GM19043 (cell line): Measurements from ENCODE around the gene FOXP1.

Experiments
- ATAC-seq: cut with Tn5 transposase; IDR thresholded peaks from one replicate; pipeline ENCODE4 v1.9.1; 2021; ENCODE audit warnings: low read depth; ENCODE audit not compliant: unreplicated experiment

The FOXP1 gene

GRCh38 chr3:71062037-71062932, 521.2 kb downstream of the FOXP1 start:
- ATAC-seq, result no peak

DNA sequence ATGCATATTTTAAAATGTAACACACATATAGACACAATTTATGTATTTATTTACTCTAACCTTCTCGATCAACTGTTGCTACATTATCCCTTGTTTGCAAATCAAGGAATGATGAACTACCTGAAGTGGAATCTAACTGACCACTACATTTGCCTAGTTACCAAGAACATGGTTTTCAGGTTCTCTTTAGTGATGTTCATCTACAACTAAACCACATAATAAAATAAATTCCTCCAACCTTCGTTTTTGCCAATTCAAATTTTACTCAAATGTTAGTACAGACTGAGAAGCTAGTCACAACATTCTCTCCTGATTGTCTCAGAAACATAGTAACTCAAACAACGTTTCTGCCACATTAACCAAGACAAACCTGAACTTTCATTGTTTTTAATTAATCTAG, 521.9 kb downstream of the FOXP1 start:
- no peak for ATAC-seq

- no peak for ATAC-seq
Observed at GRCh38 chr3:71061037-71061436, 522.5 kb downstream of the FOXP1 start.

DNA sequence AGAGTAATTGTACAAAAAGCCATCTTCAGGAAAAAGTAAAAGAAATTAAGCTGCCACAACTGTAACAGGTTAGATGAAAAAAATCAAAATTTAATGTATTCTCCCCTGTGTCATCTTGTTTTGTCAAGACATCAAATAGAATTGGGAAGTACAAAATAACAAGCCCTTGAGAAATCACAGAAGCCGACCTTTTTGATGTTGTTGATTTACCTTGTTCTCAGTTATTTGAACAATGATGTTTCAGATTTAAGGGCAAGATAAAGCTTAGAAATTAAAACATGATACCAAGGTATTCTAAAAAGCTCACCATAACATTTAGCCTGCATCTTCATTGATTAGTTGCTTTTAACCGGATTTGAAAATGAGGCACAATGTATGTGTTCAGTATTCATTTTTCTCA, 523.0 kb downstream of the FOXP1 start:
- no peak for ATAC-seq

- ATAC-seq, result no peak
Observed at GRCh38 chr3:71057526-71057894, 526.0 kb downstream of the FOXP1 start.

- no peak for ATAC-seq
Observed at GRCh38 chr3:71056327-71056726, 527.2 kb downstream of the FOXP1 start.

DNA sequence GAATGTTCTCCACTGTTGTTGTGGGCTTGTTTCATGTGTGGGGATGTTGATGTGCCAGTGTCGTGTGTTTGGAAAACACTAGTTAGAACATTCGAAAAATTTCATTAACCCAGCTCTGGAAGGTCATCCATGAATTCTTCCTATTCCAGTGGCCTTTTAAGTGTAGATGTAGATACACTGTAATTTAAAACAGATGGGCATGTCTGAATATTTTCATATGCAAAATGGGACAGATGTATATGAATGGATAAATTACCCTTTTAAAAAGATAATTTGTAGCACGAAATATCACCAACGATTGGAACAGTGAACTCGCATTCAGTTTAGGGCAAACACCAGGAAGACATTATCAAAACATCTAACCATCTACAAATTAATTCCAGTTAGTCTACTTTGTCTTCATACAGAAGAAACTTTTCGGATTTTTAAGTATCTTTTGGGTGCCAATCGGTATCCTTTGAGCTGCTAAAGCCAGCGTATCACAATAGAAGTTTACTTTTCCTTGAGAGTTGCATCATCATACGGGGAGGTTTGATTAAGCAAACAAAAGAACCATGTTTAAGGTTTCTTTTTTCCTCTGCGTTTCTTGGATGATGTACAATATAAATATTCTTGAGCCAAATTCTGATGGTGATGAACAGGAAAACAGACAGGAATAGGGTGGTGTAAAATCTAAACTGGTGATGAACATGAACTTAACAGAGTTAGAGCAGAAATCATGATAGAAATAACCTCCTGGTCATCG, 528.1 kb downstream of the FOXP1 start:
- no peak for ATAC-seq

DNA sequence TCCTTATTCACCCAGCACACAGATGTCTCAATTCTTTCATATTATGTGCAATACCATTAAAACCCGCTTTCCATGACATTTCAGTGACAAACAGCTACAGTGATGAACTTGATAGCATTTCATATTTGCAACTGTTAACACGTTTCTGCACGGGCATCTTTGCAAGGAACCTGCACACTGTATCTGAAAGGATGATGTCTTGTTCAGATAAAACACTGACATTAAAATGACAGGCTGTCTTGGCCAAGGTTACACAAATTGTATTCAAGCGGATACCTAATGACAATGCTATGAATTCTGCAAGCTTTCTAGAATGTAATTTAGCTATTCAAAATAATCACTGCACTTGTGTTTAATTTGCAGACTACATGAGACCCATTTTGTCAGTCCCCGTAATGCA, 529.2 kb downstream of the FOXP1 start:
- ATAC-seq, result no peak

DNA sequence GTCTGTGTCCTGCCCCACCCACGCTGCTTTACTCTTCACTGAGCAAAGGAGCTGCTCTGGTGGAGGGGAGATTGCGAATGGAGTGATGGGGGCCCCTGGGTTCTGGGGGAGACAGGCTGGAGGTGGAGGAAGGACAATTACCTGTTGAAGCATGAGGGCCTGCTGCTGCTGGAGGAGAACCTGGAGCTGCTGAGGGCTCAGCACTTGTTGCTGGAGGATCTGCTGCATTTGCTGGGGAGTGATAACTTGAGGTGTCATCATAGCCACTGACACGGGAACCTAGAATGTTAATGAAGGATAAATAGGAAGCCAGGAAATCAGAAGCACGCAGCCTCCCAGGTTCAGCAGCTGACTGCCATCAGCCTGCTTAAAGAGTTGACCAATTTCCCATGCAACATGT, 530.0 kb downstream of the FOXP1 start:
- ATAC-seq, result no peak

DNA sequence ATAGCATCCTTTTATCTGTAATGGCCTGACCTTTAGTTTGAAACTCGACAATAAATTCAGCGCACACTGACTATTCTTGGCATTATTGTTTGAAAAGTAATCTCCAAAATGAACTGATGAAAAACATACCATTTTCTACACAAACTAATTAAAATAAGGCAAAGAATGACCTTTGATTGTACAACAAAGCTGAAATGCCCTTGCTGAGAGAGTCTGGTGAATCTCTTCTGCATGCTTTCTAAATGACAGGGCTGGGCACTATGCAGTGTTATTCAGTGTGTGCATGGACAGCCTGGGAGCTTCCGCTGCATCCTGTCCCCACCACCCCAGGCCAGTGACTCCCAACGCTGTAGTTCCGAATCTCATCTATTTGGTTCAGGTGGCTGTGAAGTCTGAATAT, 530.8 kb downstream of the FOXP1 start:
- ATAC-seq, result no peak

DNA sequence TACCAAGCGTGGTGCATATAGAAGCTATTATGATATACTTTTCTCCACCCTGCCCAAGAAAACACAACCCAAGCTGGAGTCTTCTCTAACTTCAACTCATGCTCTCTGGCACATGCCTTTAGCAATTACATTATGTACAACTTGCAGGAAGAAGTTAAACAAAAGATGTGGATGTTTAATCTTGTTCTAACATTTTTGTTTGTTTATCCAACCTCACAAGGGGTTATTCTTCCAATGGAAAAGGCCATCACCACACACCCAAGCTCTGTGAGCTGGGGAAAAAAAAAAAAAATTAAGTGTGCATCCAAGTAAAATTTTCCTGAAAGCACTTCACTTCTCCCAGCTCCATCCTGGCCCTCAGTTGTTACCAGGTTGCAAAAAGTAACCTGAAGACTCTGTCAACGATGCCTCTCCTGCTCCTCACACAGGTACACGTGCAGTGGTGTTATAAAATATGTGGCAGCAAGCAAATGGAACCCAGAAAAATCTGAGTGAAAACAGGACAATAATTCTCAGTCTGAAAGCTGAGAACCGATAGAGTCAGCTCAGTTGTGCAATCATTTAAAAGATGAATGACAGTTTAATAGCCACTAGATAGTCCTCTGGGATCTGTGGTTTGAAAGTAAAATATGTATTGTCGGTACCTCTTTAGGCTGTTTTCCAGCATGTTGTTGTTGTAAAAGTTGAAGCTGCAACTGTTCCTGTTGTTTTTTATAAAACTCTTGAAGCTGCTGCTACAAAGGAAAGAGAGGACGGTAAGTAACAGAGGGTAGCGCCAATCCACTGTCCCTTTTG, 531.4 kb downstream of the FOXP1 start:
- no peak for ATAC-seq

DNA sequence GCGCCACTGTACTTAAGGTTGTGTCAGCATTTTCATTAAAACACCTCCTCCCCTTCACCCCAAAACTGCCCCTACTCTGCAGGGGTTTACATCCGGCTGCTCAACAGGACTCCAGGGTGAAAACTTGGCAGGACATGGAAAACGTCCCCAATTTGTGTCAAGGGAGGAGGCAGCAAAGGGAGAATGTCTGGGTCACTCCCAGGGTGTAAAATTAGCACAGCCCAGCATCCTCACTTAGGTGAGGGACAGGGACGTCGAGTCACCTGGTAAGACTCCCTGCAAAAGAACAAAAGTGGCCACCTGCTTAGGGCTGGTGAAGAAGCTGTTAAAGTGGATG, 532.3 kb downstream of the FOXP1 start:
- no peak for ATAC-seq

DNA sequence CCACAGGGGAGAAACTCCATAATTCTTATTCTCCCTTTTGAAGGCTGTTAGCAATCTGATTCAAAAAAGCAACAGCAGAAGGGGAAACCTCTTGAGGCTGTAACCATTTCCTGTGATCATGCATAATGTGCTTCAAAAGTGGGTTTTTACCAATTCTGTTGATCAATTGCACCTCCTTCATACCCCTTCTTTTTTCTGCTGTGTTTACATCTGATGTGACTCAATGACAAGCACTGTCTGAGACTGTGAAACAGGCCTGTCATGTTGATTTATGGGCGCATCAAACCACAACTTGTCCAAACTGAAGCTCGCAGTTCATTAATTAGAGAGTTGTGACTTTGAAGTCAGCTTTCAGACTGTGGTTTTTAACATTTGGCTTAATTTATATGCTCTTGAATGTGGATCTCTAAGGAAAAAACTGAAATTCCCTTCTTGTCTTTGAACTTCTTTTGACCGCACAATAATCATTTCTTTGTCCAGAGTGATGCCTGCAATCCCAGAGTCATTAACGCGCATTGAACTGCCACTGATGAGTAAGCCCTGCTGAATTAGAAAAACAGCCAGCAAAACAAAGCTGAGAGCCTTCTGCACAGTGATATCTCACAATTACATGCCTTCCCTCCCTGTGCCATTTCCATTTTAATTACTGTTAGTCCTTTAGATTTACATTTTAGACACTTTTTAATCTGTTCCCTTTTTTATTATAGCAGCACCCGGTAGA, 532.8 kb downstream of the FOXP1 start:
- ATAC-seq, result no peak

GRCh38 chr3:71050166-71050537, 533.4 kb downstream of the FOXP1 start:
- ATAC-seq, result no peak

- no peak for ATAC-seq
Observed at GRCh38 chr3:71048948-71049347, 534.6 kb downstream of the FOXP1 start.

DNA sequence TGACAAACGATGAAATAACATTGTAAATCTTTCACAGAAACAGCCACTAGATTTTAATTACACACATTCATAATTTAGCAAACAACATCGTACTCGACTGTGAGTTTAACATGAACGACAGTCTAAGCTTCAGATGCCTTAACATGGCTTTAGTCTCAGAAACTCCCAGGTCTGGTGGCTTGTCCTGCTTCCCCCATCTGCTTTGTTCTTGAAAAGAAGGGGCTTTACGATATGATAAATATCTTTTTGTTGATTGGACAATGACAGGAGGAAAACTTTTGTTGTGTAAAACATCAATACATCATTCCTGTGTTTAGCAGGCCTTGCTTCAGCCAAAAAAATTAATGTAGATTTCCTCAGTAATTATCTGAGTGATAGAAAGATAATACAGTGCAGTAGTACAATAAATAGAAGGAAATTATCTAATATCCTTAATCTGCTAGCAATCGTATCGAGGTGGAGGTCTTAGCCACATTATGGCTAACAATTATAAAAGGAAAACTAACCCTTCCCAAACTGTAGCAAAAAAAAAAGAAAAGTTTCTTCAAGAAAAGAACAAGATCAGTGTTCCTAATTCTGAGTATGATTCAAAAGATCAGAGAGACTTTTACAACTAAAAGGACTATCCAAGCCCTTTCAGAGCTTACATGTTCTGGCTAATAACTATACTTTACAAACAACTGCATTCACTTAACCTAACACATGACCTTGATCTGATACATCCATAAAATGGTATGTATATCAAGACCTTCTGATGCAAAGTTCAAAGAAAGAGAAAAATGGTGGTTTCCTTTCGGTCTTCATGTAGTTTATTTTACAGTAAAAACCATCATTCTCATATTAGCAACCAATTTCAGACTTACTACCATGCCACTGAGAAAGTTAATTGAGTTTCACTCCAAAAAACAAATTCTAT, 535.7 kb downstream of the FOXP1 start:
- no peak for ATAC-seq

- no peak for ATAC-seq
Observed at GRCh38 chr3:71046791-71047190, 536.7 kb downstream of the FOXP1 start.

GRCh38 chr3:71045917-71046282, 537.6 kb downstream of the FOXP1 start:
- ATAC-seq, result no peak

DNA sequence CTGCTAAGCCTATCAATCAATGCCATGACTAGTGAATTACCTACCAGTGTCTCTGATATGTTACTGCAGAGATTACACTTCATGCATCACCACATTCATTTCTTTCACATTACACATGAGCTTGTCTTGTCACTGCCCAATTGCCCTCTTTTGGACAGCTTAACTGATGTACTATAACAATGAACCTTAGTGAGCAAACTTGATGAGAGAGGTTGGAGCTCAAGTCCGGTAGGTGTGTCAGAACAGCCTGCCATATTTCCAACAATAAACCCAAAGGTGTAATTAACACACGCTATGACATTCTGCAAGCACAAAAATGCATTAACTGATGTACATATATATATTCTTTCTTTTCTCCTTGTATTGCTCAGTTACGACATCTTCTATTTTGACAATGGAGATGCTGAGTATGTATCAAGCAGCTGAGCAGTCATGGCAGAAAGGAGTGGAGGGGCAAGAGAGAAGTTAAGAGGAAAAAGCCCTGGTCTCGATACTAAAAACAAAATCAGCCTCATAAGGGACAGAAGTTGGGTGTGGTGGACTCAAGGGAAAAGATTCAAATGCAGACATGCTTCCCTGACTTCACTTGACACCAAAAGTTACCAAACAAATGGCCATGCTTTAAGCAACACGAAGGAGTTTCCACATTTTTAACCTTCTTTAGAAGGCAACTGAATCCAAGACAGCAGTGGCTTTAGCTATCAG, 538.2 kb downstream of the FOXP1 start:
- ATAC-seq, result no peak
